ENCODE results near the gene VWA2. TPM values are rescaled to one million over a fixed set of nuclear protein-coding genes. Genes with fewer than 3 reads are reported as not detected.
A peak's percentile ranks its signal among the peaks of the same experiment; 100 is the strongest.

Gene VWA2
- total RNA-seq, 1 donor from 2014 or later: 1.2 TPM

DNA sequence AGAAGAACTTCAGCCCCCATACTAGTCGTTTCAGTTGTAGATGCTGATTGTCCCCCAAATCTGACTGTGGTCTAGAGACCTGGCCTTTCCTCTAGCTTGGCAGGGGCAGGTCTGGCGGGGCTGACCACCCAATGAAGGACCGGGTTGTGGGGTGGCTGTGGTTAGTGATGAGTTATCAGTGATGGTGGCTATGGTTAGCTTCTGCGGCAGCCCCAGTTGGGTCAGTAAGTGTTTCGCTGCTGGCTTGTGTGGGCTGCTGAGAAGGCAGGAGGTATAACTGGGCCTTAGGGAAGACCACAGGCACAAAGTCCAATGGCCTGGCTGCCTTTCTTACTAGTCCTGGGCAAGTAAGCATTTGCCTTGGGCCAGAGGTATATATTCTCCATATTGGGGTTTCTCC, 21.3 kb downstream of the VWA2 start:
- TF ChIP-seq, protein P1, sequence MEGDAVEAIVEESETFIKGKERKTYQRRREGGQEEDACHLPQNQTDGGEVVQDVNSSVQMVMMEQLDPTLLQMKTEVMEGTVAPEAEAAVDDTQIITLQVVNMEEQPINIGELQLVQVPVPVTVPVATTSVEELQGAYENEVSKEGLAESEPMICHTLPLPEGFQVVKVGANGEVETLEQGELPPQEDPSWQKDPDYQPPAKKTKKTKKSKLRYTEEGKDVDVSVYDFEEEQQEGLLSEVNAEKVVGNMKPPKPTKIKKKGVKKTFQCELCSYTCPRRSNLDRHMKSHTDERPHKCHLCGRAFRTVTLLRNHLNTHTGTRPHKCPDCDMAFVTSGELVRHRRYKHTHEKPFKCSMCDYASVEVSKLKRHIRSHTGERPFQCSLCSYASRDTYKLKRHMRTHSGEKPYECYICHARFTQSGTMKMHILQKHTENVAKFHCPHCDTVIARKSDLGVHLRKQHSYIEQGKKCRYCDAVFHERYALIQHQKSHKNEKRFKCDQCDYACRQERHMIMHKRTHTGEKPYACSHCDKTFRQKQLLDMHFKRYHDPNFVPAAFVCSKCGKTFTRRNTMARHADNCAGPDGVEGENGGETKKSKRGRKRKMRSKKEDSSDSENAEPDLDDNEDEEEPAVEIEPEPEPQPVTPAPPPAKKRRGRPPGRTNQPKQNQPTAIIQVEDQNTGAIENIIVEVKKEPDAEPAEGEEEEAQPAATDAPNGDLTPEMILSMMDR (conservative IDR thresholded peaks at IDR 0.05; ENCODE audit: low read depth, low read length): no peak
- DNase-seq (ENCODE audit: low read depth): no peak
- H3K4me3 ChIP-seq (ENCODE audit: low read depth, low read length): no peak overlapping the region

DNA sequence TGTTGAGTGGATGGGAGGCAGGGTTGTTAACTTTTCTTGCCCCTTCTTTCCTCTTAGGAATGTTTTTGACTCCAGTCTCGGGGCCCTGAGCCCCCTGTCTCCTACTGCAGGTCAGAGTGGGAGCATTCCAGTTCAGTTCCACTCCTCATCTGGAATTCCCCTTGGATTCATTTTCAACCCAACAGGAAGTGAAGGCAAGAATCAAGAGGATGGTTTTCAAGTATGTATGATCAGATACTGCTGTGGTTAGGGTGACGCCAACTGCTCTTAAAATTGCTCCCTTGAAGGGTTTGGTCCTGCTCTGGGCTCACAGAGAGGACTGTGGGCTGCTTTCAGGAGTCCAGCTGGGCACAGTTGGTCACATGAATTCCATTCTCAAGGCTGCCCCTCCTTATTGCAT, 22.0 kb downstream of the VWA2 start:
- TF ChIP-seq, protein P1 (conservative IDR thresholded peaks at IDR 0.05; ENCODE audit: low read depth, low read length): no peak
- H3K4me3 ChIP-seq (ENCODE audit: low read depth, low read length): no peak overlapping the region
- no peak for DNase-seq (ENCODE audit: low read depth)

DNA sequence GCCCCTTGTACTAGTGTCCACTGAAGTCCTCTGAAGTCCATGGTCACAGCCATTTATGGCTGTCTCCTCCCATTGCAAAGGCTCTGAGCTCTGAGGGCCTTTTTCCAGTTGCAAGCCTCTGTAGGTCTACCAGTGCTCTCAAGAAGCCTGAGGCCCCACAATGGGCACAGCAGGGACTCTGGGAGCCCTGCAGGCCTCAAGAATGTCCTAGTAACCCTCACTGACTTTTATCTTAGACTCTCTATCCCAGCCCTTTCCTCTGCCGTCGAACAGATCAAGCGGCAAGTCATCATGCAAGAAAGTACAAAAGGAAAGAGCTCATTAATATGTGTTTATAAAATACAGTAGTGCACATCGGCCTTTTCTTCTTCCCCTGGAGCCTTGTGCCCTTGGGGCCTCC, 23.4 kb downstream of the VWA2 start:
- H3K4me3 ChIP-seq (ENCODE audit: low read depth, low read length): no peak overlapping the region
- DNase-seq (ENCODE audit: low read depth): no peak
- TF ChIP-seq, protein P1 (conservative IDR thresholded peaks at IDR 0.05; ENCODE audit: low read depth, low read length): no peak

DNA sequence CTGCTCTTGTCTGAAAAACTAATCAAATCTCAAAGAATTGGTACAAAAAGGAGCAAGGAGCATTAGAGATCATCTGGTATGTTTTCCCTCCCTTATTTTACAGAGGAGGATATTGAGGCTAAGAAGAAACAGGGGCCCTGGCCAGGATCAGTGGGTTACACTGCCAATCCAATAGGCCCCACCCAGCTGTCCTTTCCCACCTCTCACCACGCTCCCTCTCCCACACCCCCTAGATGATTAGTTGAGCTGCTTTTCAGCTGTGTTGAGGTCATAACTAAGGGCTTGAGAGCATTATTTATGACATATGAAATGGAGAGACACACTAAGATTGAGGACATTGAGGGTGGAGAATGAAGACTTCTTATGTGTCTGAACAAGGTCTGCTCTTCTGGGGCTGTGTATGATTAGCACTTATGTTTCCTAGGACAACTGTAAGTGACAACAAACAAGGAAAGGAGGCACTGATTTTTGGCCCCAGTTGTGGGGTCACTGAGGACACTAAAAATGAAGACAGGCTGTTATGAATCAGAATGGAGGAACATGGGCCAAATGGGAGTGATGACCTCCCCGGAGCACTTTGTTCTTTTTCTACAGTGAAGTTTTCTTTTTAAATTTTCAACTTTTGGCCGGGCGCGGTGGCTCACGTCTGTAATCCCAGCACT, 26.5 kb downstream of the VWA2 start:
- no peak overlapping the region for H3K4me3 ChIP-seq (ENCODE audit: low read depth, low read length)
- TF ChIP-seq, protein P1 (conservative IDR thresholded peaks at IDR 0.05; ENCODE audit: low read depth, low read length): no peak
- DNase-seq (ENCODE audit: low read depth): no peak

DNA sequence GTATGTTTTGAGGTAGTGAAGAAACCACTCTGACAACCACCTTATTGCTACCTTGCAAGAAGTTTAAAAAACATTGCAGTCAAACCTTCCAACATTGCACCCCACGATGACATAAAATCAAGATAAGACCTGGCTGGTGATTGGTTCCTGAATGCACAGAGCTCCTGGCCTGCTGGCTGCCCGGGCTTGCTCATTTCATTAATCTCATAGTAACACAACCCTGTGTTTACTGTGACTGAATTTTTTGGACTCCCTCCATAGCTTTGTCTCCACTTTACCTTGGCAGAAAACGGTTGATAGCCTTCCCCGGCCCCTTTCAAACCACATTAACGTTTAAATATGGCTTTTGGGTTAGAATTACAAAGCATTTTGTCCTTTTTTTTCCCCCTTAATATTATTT, 27.5 kb downstream of the VWA2 start:
- no peak for DNase-seq (ENCODE audit: low read depth)
- H3K4me3 ChIP-seq (ENCODE audit: low read depth, low read length): no peak overlapping the region
- TF ChIP-seq, protein P1 (conservative IDR thresholded peaks at IDR 0.05; ENCODE audit: low read depth, low read length): no peak

DNA sequence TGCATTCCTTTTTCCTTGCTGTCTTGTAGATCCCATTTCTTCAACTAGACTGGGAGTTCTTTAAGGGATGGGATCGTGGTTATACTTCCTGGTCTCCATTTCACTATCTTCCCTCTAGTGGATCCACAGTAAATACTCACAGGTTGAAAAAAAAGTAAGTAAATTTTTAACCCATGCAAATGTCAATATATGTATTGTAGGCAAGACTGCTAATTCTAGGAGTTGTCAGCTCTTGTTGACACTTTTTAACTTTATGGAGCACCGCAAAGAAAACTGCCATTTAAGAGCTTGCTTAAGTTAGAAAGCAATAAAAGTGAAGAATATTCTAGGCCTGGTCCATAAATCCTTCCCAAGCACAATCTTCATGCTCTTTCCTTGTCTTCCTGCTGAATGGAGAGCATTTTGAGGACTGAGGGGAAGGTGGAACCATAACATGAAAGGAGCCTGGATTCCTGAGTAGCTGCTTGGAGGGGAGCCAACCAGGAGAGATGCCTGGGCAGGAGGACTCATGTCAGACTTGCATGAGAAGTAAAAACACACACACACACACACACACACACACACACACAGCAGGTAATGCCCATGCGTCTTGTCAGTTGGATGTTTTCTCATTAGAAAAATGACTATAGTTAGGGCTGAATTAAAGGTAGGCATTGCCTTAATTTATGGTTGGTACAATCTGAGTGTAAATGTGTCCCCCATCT, 32.2 kb downstream of the VWA2 start:
- DNase-seq (ENCODE audit: low read depth): no peak
- TF ChIP-seq, protein P1 (conservative IDR thresholded peaks at IDR 0.05; ENCODE audit: low read depth, low read length): no peak
- no peak overlapping the region for H3K4me3 ChIP-seq (ENCODE audit: low read depth, low read length)

DNA sequence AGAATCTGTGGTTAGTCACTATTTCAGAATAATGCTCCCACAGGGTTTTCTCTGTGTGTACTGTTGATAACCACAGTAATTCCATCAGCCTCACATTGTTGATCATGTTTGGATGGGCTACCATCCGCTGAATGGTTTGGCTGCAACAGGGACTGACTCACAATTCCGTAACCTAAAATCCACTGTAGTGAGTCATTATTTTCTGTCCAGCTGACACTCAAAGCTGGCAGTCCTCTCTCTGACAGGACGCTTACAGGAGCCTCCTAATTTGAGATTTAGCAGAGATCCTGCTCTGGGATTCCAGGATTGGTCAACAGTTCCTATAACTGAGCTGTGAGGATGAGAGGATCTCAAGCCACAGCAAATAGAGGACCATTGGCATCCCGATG, 32.7 kb downstream of the VWA2 start:
- DNase-seq (ENCODE audit: low read depth): peak; percentile 95
- no peak overlapping the region for H3K4me3 ChIP-seq (ENCODE audit: low read depth, low read length)
- TF ChIP-seq, protein P1 (conservative IDR thresholded peaks at IDR 0.05; ENCODE audit: low read depth, low read length): no peak

All from epithelial cell of proximal tubule (primary cell).